AG04449 (cell line): ENCODE data around the gene NGLY1.

Source experiments
- CTCF ChIA-PET: fragments of 350-600 bp; formaldehyde crosslinking; extraction: SDS; loops from one replicate; lab custom pipeline; 2021; ENCODE audit warnings: antibody characterized with exemption; lab: Yijun Ruan, JAX
- POLR2A ChIA-PET: fragments of 400-600, 350-600 bp; formaldehyde crosslinking; extraction: SDS; loops from one replicate; lab custom pipeline; 2020; ENCODE audit warnings: antibody characterized with exemption, inconsistent platforms; lab: Yijun Ruan, JAX
- DNase-seq: peaks from one replicate; pipeline ENCODE4 v3.0.0-alpha.2; 2010; ENCODE audit warnings: low read depth, low spot score
- H3K4me3 ChIP-seq: 2 replicates; pipeline ENCODE4 v1.5.1; 2011; ENCODE audit warnings: low read depth, mild to moderate bottlenecking, control low read depth, low read length
- CTCF ChIP-seq: IDR thresholded peaks from one replicate; pipeline ENCODE4 v1.5.1; 2011; ENCODE audit warnings: mild to moderate bottlenecking, moderate library complexity, low read length, control low read depth, inconsistent platforms; ENCODE audit not compliant: insufficient read depth; ENCODE audit errors: missing control alignments

The NGLY1 gene

GRCh38 chr3:25708036-25708435, 75.2 kb downstream of the NGLY1 start:
- ChIA-PET POLR2A (no interaction called here), CTCF (no interaction called here)
- TF ChIP-seq CTCF, result no peak
- no peak overlapping the region for H3K4me3 ChIP-seq
- no peak for DNase-seq

- no peak for DNase-seq
- ChIA-PET CTCF (no interaction called here), POLR2A (no interaction called here)
- H3K4me3 ChIP-seq, result no peak overlapping the region
- no peak for TF ChIP-seq CTCF
Observed at GRCh38 chr3:25707268-25707926, 75.8 kb downstream of the NGLY1 start.

GRCh38 chr3:25706213-25706612, 77.0 kb downstream of the NGLY1 start:
- no peak for DNase-seq
- ChIA-PET CTCF (no interaction called here), POLR2A (no interaction called here)
- no peak for TF ChIP-seq CTCF
- H3K4me3 ChIP-seq, result no peak overlapping the region

GRCh38 chr3:25697553-25697952, 85.7 kb downstream of the NGLY1 start:
- DNase-seq, result no peak
- no peak overlapping the region for H3K4me3 ChIP-seq
- no peak for TF ChIP-seq CTCF
- CTCF ChIA-PET, result interaction anchor here (0.8 to 0.9 kb wide), 2 partner anchors 9 to 50 kb away, joined by 3 read pairs; no protein-coding TSS in a partner anchor
- POLR2A ChIA-PET, result no interaction called here

GRCh38 chr3:25695731-25696420, 87.4 kb downstream of the NGLY1 start:
- DNase-seq, result no peak
- CTCF ChIA-PET, result no interaction called here
- no peak overlapping the region for H3K4me3 ChIP-seq

GRCh38 chr3:25693238-25693637, 90.0 kb downstream of the NGLY1 start:
- TF ChIP-seq CTCF, result no peak
- DNase-seq, result no peak
- CTCF ChIA-PET, result no interaction called here
- POLR2A ChIA-PET, result no interaction called here
- H3K4me3 ChIP-seq, result no peak overlapping the region

More at GRCh38 chr3:25695731-25696420, 87.4 kb downstream of the NGLY1 start:
- no peak for TF ChIP-seq CTCF
- POLR2A ChIA-PET, result no interaction called here
